Measurements from ENCODE around the gene TMEM163.
A peak's percentile ranks its signal among the peaks of the same experiment; 100 is the strongest.

TMEM163 gene

DNA sequence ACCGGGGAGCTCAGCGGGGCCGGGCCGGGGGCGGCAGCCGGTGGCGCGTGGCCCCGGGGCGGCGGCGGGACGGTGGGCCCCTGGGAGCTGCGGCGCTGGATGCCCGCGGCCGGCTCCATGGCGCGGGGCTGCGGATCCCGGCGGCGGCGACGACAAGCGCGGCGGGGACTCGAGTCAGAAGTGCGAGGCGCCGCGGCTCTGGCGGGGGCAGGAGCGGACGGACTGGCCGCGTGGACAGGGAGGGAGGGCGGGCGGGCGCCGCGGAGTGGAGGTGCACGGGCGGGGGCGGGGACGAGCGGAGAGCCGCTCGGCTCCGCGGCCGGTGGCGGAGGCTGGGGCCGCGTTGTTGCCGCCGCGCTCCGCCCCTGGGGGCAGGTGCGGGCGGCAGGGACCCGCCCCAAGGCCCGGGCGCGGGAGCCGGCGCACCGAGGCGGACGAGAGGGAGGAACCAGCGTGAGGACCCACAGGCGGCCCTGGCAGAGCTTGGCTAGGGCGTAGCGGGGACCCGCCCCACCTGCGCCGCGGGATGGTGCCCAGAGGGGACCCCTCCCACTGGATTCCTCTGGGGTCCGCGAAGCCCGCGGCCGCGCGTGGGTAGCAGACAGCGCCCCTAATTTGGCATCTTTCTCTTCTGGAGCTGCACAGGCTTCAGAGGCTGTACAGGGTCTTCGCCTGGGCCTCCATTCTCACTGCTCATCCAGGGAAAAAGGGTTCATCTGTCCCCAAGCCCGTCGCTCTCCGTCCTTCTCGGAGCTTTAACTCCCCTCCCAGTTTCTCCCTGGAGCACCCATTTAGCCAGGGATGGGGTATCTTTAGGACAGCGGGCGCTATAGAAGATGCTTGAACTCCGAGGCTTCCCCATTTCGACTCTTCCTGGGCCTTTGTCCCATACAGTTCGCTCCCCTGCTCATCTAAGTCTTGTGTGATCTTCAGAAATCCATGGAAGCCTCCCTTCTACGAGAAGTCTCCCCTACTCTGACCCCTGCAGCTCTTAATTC, at the start of gene TMEM163:
TMEM163 (minus strand) TSS at position 184 of the 998 bp plus-strand sequence.
- ChIA-PET POLR2A (no interaction called here), CTCF (interaction anchor here (1.1 to 1.6 kb wide), 2 partner anchors 10 to 21 kb away, joined by 3 read pairs; no protein-coding TSS in a partner anchor)
- no peak for TF ChIP-seq CTCF (IDR thresholded peaks at IDR 0.05; ENCODE audit: control extremely low read depth, extremely low read depth, low read depth, missing control alignments)
- peak; percentile 55 for DNase-seq (ENCODE audit: extremely low spot score)

GRCh38 chr2:134766583-134766982, 47.8 kb upstream of the TMEM163 start:
- TF ChIP-seq CTCF (IDR thresholded peaks at IDR 0.05; ENCODE audit: control extremely low read depth, extremely low read depth, low read depth, missing control alignments) = no peak
- ChIA-PET CTCF (interaction anchor here (0.9 to 1.5 kb wide), 3 partner anchors 14 to 23 kb away, joined by 3 to 4 read pairs (median 3); no protein-coding TSS in a partner anchor), POLR2A (no interaction called here)
- DNase-seq (ENCODE audit: extremely low spot score) = no peak

GRCh38 chr2:134765987-134766386, 47.2 kb upstream of the TMEM163 start:
- TF ChIP-seq CTCF (IDR thresholded peaks at IDR 0.05; ENCODE audit: control extremely low read depth, extremely low read depth, low read depth, missing control alignments) = no peak
- no peak for DNase-seq (ENCODE audit: extremely low spot score)
- ChIA-PET POLR2A (no interaction called here), CTCF (interaction anchor here (1.5 kb wide), 2 partner anchors 13 to 19 kb away, joined by 3 to 4 read pairs; no protein-coding TSS in a partner anchor)

DNA sequence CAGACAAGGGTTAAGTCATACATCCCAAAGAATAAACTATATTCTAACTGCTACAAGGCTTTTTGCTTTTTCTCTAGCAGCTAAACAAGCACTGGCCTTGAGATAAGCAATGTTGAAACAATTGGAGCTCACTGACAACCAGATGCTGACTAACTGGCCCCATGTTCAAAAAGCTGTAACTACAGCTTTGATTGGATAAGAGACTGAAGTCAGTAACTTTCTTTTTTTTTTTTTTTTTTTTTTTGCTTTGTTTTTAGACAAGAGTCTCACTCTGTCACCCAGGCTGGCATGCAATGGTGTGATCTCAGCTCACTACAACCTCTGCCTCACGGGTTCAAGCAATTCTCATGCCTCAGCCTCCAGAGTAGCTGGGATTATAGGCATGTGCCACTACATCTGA, 45.4 kb upstream of the TMEM163 start:
- TF ChIP-seq CTCF (IDR thresholded peaks at IDR 0.05; ENCODE audit: control extremely low read depth, extremely low read depth, low read depth, missing control alignments) = no peak
- ChIA-PET CTCF (interaction anchor here (0.9 to 1.7 kb wide), 2 partner anchors 11 to 23 kb away, joined by 3 read pairs; no protein-coding TSS in a partner anchor), POLR2A (no interaction called here)
- no peak for DNase-seq (ENCODE audit: extremely low spot score)

- ChIA-PET CTCF (interaction anchor here (1.7 kb wide), 1 partner anchor 12 kb away, joined by 3 read pairs; no protein-coding TSS in a partner anchor), POLR2A (no interaction called here)
- TF ChIP-seq CTCF (IDR thresholded peaks at IDR 0.05; ENCODE audit: control extremely low read depth, extremely low read depth, low read depth, missing control alignments) = no peak
These were observed 44.4 kb upstream of the TMEM163 start for GRCh38 chr2:134763164-134763710.

GRCh38 chr2:134762508-134762907, 43.7 kb upstream of the TMEM163 start:
- TF ChIP-seq CTCF (IDR thresholded peaks at IDR 0.05; ENCODE audit: control extremely low read depth, extremely low read depth, low read depth, missing control alignments) = no peak
- CTCF ChIA-PET = no interaction called here

More at GRCh38 chr2:134763164-134763710, 44.4 kb upstream of the TMEM163 start:
- DNase-seq (ENCODE audit: extremely low spot score) = no peak

More at GRCh38 chr2:134762508-134762907, 43.7 kb upstream of the TMEM163 start:
- no peak for DNase-seq (ENCODE audit: extremely low spot score)
- POLR2A ChIA-PET = no interaction called here
